ENCODE measurements around the gene ARHGAP25. TPM values are rescaled to one million over a fixed set of nuclear protein-coding genes. Genes with fewer than 3 reads are reported as not detected.

Gene ARHGAP25
- total and polyA plus RNA-seq, 2 donors (not counting 3 experiments of a cell fraction or from before 2014, with no cell fraction given) = 0.50 to 2.0 TPM

GRCh38 chr2:68769586-68770270 lies 35.1 kb downstream of the ARHGAP25 start:
- H3K4me2 ChIP-seq (ENCODE audit: insufficient read depth, low read length) = no peak overlapping the region
- H3K9me3 ChIP-seq (replicated peaks; ENCODE audit: control insufficient read depth, insufficient read depth, low read length) = no peaks in the 10 kb centered on the region
- dilution Hi-C loops (cut with MboI; ENCODE audit: extremely low pct_ligation_motif_present, low sequenced_read_pairs) (no loop called here), intact Hi-C loops (cut with micrococcal nuclease) (no loop called here)
- H3K36me3 ChIP-seq (ENCODE audit: control insufficient read depth in 2 of 2, extremely low read depth in 1 of 2, insufficient read depth in 2 of 2, low read length in 2 of 2) = no peaks in the 10 kb centered on the region
- H3K27me3 ChIP-seq (ENCODE audit: control insufficient read depth in 2 of 2, insufficient read depth in 2 of 2, low read length in 2 of 2) = peaks cover 0 to 3% of the 10 kb centered on the region in 2 experiments
- H3K9me1 ChIP-seq (replicated peaks; ENCODE audit: control insufficient read depth, extremely low read depth, insufficient read depth, low read length) = no peaks in the 10 kb centered on the region
- no peaks in the 10 kb centered on the region for H4K20me1 ChIP-seq (replicated peaks; ENCODE audit: control insufficient read depth, extremely low read depth, insufficient read depth, low read length)
- DNase-seq (ENCODE audit: low read depth, low spot score) (no peak), FAIRE-seq (no peak)
- POLR2A ChIA-PET = no interaction called here
- H3K4me1 ChIP-seq (ENCODE audit: control insufficient read depth, extremely low read depth, insufficient read depth, low read length) = peaks cover 20% of the 10 kb centered on the region
- H3K4me3 ChIP-seq (replicated peaks in 1 of 3; ENCODE audit: insufficient read depth in 1 of 3, low read depth in 1 of 3, low read length in 3 of 3) = no peak overlapping the region
- CTCF ChIA-PET = interaction anchor here (1.5 to 1.9 kb wide), 2 partner anchors 18 to 155 kb away, joined by 3 to 7 read pairs; no protein-coding TSS in a partner anchor
- no peak overlapping the region for H3K9ac ChIP-seq (replicated peaks; ENCODE audit: extremely low read depth, insufficient read depth, low read length)
- H3K79me2 ChIP-seq (ENCODE audit: control insufficient read depth, insufficient read depth, low read length) = no peaks in the 10 kb centered on the region
- H2AFZ ChIP-seq (ENCODE audit: low read depth, low read length) = no peak overlapping the region
- BruUV-seq (replicated peaks) = no TSS peak
- TF ChIP-seq MYC (IDR thresholded peaks at IDR 0.05; ENCODE audit: low read depth, low read length) (no peak), POLR2A (IDR thresholded peaks at IDR 0.05; ENCODE audit: low read depth, low read length) (no peak), JUN (IDR thresholded peaks at IDR 0.05; ENCODE audit: borderline replicate concordance, insufficient read depth, insufficient read length, low read depth) (no peak)
- TF ChIP-seq, protein P1, sequence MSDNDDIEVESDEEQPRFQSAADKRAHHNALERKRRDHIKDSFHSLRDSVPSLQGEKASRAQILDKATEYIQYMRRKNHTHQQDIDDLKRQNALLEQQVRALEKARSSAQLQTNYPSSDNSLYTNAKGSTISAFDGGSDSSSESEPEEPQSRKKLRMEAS (IDR thresholded peaks at IDR 0.05; ENCODE audit: insufficient read depth, insufficient read length) = no peak
- TF ChIP-seq, protein P2, sequence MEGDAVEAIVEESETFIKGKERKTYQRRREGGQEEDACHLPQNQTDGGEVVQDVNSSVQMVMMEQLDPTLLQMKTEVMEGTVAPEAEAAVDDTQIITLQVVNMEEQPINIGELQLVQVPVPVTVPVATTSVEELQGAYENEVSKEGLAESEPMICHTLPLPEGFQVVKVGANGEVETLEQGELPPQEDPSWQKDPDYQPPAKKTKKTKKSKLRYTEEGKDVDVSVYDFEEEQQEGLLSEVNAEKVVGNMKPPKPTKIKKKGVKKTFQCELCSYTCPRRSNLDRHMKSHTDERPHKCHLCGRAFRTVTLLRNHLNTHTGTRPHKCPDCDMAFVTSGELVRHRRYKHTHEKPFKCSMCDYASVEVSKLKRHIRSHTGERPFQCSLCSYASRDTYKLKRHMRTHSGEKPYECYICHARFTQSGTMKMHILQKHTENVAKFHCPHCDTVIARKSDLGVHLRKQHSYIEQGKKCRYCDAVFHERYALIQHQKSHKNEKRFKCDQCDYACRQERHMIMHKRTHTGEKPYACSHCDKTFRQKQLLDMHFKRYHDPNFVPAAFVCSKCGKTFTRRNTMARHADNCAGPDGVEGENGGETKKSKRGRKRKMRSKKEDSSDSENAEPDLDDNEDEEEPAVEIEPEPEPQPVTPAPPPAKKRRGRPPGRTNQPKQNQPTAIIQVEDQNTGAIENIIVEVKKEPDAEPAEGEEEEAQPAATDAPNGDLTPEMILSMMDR (IDR thresholded peaks at IDR 0.05; ENCODE audit: extremely low read depth in 1 of 2, insufficient read depth in 1 of 2, low read depth in 1 of 2, low read length in 2 of 2) = no peak
- H3K27ac ChIP-seq (ENCODE audit: insufficient read depth, low read depth, low read length) = no peak overlapping the region

Data from endothelial cell of umbilical vein (primary cell).